C4-2B (cell line): ENCODE data around the gene CDCP2.
A peak's percentile ranks its signal among the peaks of the same experiment; 100 is the strongest.

Experiments
- H3K27ac ChIP-seq: fragments of 450-650 bp; 2 replicates; pipeline ENCODE4 v1.5.1; 2017
- ZFX ChIP-seq: fragments of 450-650 bp; IDR thresholded peaks from 2 replicates; pipeline ENCODE4 v1.6.1; 2017
- TF ChIP-seq, protein P1 (sequence below): fragments of 450-650 bp; conservative IDR thresholded peaks from 2 replicates; pipeline ENCODE4 v1.5.1; 2017; ENCODE audit warnings: mild to moderate bottlenecking

CDCP2 gene

DNA sequence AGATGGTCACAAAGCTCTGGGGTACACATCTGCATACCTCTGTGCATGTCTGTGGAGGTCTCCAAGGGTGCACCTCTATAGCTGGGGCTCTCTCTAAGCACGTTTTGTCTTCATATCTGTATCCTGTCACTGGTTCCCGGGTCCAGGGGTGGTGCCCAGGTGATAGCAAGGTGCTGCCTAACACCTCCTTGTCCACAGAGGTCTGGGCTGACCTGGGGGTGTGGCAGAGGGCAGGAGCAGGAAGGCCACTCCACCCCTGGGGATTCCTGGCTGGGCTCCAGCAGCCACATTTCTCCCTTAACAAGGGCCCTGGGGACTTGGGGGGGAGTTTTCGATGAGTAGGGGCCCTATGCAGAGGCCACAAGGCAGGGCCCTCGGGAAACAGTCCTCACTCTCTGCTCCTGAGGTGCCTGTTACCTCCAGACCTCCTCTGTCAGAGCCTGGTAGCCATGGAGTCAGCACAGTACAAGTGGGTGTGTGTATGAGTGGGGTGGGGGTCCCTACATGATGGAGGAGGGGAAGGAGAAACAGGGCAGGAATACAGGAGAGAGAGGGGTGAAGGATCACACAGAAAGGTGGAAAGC lies 7.0 kb upstream of the CDCP2 start:
- no peak for TF ChIP-seq ZFX
- TF ChIP-seq, protein P1, sequence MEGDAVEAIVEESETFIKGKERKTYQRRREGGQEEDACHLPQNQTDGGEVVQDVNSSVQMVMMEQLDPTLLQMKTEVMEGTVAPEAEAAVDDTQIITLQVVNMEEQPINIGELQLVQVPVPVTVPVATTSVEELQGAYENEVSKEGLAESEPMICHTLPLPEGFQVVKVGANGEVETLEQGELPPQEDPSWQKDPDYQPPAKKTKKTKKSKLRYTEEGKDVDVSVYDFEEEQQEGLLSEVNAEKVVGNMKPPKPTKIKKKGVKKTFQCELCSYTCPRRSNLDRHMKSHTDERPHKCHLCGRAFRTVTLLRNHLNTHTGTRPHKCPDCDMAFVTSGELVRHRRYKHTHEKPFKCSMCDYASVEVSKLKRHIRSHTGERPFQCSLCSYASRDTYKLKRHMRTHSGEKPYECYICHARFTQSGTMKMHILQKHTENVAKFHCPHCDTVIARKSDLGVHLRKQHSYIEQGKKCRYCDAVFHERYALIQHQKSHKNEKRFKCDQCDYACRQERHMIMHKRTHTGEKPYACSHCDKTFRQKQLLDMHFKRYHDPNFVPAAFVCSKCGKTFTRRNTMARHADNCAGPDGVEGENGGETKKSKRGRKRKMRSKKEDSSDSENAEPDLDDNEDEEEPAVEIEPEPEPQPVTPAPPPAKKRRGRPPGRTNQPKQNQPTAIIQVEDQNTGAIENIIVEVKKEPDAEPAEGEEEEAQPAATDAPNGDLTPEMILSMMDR, result no peak
- H3K27ac ChIP-seq, result no peak overlapping the region

DNA sequence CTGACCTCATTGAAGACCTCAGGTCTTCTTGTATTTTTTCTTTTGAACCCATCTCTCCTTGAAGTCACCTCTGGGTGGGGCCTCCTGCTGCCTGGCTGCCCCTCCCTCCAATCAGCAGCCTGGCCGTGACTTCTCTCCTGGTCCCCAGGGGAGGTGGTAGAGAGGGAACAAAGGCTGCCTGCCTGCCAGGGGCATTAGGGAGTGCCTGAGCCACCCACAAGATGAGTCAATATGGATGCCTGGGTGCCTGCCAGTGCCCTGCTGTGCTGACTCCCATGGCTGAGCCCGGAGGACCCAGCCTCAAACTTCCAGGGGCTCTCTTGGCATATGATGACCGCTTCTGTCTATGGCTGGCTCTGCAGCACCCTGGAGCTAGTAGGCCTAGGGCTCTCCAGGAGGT lies 5.3 kb upstream of the CDCP2 start:
- no peak for TF ChIP-seq ZFX
- TF ChIP-seq, protein P1, result no peak
- H3K27ac ChIP-seq, result no peak overlapping the region

DNA sequence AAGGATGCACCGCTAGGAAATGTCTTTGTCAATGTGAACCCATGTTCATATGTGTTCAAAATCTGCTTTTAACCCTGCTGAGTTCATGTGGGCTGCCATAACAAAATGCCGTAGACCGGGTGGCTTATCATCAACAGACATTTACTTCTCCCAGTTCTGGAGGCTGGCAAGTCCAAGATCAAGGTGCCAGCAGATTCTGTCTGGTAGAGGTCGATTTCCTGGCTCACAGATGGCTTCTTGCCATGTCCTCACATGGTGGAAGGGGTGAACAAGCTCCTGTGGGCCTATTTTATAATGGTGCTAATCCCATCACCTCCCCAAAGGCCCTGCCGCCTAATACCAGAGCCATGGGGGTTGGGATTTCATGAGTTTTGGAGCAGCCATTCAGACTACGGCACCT lies 4.6 kb upstream of the CDCP2 start:
- TF ChIP-seq, protein P1, result no peak
- TF ChIP-seq ZFX, result no peak
- H3K27ac ChIP-seq, result no peak overlapping the region

DNA sequence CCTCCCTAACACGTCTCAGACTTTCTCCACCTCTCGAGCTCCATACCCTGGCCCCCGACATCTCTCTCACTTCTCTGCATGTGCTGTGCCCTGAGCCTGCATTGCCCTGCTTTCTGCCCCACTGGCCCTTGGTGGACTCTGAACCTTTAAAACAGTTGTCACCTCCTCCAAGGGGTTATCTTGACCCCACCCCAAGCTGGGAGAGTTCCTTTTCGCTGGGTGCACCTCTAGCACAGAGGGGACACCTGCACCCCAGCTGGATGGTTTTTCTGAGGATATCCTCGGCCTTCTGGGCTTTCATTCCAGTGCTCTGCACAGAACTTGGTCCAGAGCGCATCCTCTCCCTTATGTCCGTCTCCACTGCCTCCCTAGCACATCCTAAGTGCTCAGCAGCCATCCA lies 4.2 kb upstream of the CDCP2 start:
- no peak for TF ChIP-seq ZFX
- H3K27ac ChIP-seq, result no peak overlapping the region

DNA sequence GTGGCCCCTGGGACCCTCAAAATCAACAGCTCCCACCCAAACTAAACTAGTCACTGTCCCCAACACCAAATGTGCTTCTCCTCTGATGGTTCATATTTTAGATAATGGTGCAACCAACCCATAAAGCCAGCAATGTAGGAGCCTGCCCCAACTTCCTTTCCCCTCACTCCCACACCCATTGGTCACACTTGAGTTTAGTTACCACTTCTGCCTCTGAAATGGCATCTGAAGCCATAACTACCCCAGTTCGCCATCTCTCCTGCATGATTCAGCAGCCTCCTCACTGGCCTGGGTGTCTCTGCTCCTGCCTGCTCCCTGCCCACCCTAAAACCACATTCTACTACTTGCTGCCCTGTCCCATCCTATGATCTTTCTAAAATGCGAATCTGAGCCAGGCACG lies 3.4 kb upstream of the CDCP2 start:
- no peak overlapping the region for H3K27ac ChIP-seq
- TF ChIP-seq, protein P1, result no peak
- TF ChIP-seq ZFX, result no peak

DNA sequence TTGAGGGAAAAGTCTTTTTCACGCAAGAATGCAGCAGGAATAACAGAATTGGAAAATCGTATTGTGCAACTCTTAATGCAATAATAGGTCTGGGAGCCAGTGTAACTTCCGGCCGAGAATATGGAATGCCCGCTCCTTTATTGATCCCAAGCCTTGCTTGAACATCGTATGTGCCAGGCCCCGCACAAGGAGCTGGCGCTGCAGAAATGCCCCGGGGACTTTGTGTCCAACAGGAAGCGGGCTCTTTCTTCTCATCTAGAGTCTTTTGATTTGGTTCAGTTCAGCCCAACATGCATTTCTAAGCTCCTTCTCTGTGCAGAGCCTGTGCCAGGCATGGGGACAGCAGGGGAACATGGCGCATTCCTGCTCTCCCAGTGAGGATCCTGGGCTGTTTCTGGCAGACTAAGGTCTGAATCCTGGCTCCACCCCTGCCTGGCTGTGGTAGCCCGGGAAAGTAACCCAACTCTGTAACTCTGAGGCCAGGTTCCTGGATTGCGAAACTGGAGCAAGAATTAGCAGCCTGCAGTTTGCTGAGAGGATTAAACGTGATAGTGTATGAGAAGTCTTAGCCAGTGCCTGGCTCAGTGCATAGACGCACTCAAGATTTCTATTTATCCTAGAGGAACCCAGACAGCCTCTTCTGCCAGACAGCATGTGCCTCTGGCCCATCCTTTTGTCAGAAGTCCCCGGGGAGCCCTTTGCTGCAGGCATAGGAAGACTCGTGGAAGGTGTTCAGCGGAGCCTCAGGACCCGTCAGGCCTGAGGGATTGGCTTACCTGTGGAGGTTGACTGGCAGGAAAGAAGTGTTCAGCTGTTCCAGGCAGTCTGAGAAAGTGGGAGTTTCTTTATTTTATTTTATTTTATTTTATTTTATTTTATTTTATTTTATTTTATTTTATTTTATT lies 987 bp upstream of the CDCP2 start:
- peak overlapping the region; percentile 52 for H3K27ac ChIP-seq
- TF ChIP-seq, protein P1, result no peak
- no peak for TF ChIP-seq ZFX

DNA sequence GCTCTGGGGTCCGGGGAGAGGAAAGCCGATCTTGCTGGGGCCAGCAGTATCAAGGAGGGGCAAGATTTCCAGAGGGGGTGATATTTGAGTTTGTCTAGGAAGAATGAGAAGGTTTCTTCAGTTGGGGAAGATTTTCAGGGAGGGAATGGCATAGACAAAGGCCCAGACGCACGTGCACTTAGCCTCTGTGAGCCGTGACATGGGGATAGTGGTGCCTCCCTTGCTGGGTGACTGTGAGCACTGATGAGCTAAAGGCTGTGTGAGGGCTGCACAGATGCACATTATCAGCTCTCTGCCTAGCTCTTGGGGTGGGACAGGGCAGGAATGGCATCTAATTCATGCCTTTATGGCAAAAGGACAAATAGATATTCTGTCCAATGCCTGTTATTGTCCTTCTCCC lies 1.8 kb downstream of the CDCP2 start:
- no peak overlapping the region for H3K27ac ChIP-seq
- TF ChIP-seq ZFX, result no peak
- TF ChIP-seq, protein P1, result no peak

DNA sequence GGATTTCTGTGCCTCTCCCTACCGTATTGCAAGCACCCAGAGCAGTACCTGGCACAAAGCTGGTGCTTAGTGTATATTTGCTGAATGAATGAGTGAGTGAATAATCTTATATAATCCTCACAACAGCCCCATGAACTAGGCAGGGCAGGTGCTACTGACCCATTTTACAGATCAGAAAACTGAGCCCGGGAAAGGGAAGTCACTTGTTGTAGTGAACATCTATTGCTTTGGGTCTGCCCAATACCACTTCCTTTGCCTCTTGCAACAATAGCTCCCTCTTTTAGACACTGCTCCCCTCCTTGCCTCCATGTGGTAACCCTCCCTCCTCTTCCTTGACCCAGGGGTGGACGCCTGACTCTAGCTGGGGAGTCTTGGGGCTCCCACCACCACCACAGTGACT lies 3.1 kb downstream of the CDCP2 start:
- H3K27ac ChIP-seq, result no peak overlapping the region

More for the DNA sequence above, 3.1 kb downstream of the CDCP2 start:
- TF ChIP-seq, protein P1, result no peak
- TF ChIP-seq ZFX, result no peak
